ENCODE results near the gene MAGI2. TPM values are rescaled to one million over a fixed set of nuclear protein-coding genes. Genes with fewer than 3 reads are reported as not detected.

Gene MAGI2
- total RNA-seq, 1 experiment from 2014 or later = 0.07 TPM

- H3K27ac Mint-ChIP-seq (ENCODE audit: low read depth, unreplicated experiment) = no peak overlapping the region
- H3K27me3 Mint-ChIP-seq (ENCODE audit: insufficient read depth, unreplicated experiment) = peaks cover 60% of the 10 kb centered on the region
- no peak for DNase-seq (ENCODE audit: unreplicated experiment)
- ChIA-PET CTCF (no interaction called here), POLR2A (no interaction called here)
- intact Hi-C loops (cut with micrococcal nuclease) = no loop called here
- no TSS peak for BruUV-seq (replicated peaks)
- TF ChIP-seq CTCF (IDR thresholded peaks at IDR 0.05; ENCODE audit: unreplicated experiment) = no peak
- H3K9me3 Mint-ChIP-seq (ENCODE audit: unreplicated experiment) = no peaks in the 10 kb centered on the region
- H3K4me3 Mint-ChIP-seq (ENCODE audit: unreplicated experiment) = no peak overlapping the region
- H3K36me3 Mint-ChIP-seq (ENCODE audit: insufficient read depth, unreplicated experiment) = no peaks in the 10 kb centered on the region
- H3K4me1 Mint-ChIP-seq (ENCODE audit: insufficient read depth, unreplicated experiment) = no peaks in the 10 kb centered on the region
Observed at GRCh38 chr7:78690174-78690573, 763.3 kb downstream of the MAGI2 start.

GRCh38 chr7:78688376-78688775, 765.1 kb downstream of the MAGI2 start:
- no peaks in the 10 kb centered on the region for H3K4me1 Mint-ChIP-seq (ENCODE audit: insufficient read depth, unreplicated experiment)
- ChIA-PET POLR2A (no interaction called here), CTCF (no interaction called here)
- H3K4me3 Mint-ChIP-seq (ENCODE audit: unreplicated experiment) = no peak overlapping the region
- DNase-seq (ENCODE audit: unreplicated experiment) = no peak
- intact Hi-C loops (cut with micrococcal nuclease) = no loop called here
- no TSS peak for BruUV-seq (replicated peaks)
- H3K36me3 Mint-ChIP-seq (ENCODE audit: insufficient read depth, unreplicated experiment) = no peaks in the 10 kb centered on the region
- H3K27me3 Mint-ChIP-seq (ENCODE audit: insufficient read depth, unreplicated experiment) = peaks cover 51% of the 10 kb centered on the region
- no peak overlapping the region for H3K27ac Mint-ChIP-seq (ENCODE audit: low read depth, unreplicated experiment)
- TF ChIP-seq CTCF (IDR thresholded peaks at IDR 0.05; ENCODE audit: unreplicated experiment) = no peak
- H3K9me3 Mint-ChIP-seq (ENCODE audit: unreplicated experiment) = no peaks in the 10 kb centered on the region

GRCh38 chr7:78686189-78686588, 767.3 kb downstream of the MAGI2 start:
- TF ChIP-seq CTCF (IDR thresholded peaks at IDR 0.05; ENCODE audit: unreplicated experiment) = no peak
- no peaks in the 10 kb centered on the region for H3K4me1 Mint-ChIP-seq (ENCODE audit: insufficient read depth, unreplicated experiment)
- no peaks in the 10 kb centered on the region for H3K9me3 Mint-ChIP-seq (ENCODE audit: unreplicated experiment)
- DNase-seq (ENCODE audit: unreplicated experiment) = no peak
- no TSS peak for BruUV-seq (replicated peaks)
- CTCF ChIA-PET = interaction anchor here (0.6 kb wide), 2 partner anchors 24 to 255 kb away, joined by 3 read pairs; no protein-coding TSS in a partner anchor
- no peaks in the 10 kb centered on the region for H3K36me3 Mint-ChIP-seq (ENCODE audit: insufficient read depth, unreplicated experiment)
- no peak overlapping the region for H3K27ac Mint-ChIP-seq (ENCODE audit: low read depth, unreplicated experiment)
- no peak overlapping the region for H3K4me3 Mint-ChIP-seq (ENCODE audit: unreplicated experiment)
- POLR2A ChIA-PET = no interaction called here
- peaks cover 50% of the 10 kb centered on the region for H3K27me3 Mint-ChIP-seq (ENCODE audit: insufficient read depth, unreplicated experiment)
- intact Hi-C loops (cut with micrococcal nuclease) = no loop called here

GRCh38 chr7:78684201-78684600, 769.3 kb downstream of the MAGI2 start:
- POLR2A ChIA-PET = no interaction called here
- H3K9me3 Mint-ChIP-seq (ENCODE audit: unreplicated experiment) = no peaks in the 10 kb centered on the region

More at GRCh38 chr7:78684201-78684600, 769.3 kb downstream of the MAGI2 start:
- H3K4me1 Mint-ChIP-seq (ENCODE audit: insufficient read depth, unreplicated experiment) = no peaks in the 10 kb centered on the region
- no peak for TF ChIP-seq CTCF (IDR thresholded peaks at IDR 0.05; ENCODE audit: unreplicated experiment)
- BruUV-seq (replicated peaks) = no TSS peak
- DNase-seq (ENCODE audit: unreplicated experiment) = no peak
- intact Hi-C loops (cut with micrococcal nuclease) = no loop called here
- CTCF ChIA-PET = no interaction called here
- H3K4me3 Mint-ChIP-seq (ENCODE audit: unreplicated experiment) = no peak overlapping the region
- no peak overlapping the region for H3K27ac Mint-ChIP-seq (ENCODE audit: low read depth, unreplicated experiment)
- H3K36me3 Mint-ChIP-seq (ENCODE audit: insufficient read depth, unreplicated experiment) = no peaks in the 10 kb centered on the region
- peaks cover 52% of the 10 kb centered on the region for H3K27me3 Mint-ChIP-seq (ENCODE audit: insufficient read depth, unreplicated experiment)

All from MCF 10A (cell line).